ENCODE results near the gene FCGR3A. TPM values are rescaled to one million over a fixed set of nuclear protein-coding genes. Genes with fewer than 3 reads are reported as not detected.
"Not testable (repeated sequence)": the region's sequence is repeated elsewhere in the genome, so short reads cannot be mapped to it uniquely, and the experiment has no call there.

The FCGR3A gene
- polyA plus RNA-seq, 3 donors = 35.9 to 138 (median 131) TPM

- H3K4me3 Mint-ChIP-seq; H2AFZ ChIP-seq (ENCODE audit: insufficient read depth, low read depth, low read length, poor library complexity, severe bottlenecking); H4K20me1 ChIP-seq (ENCODE audit: insufficient read depth, low read length); H3K36me3 Mint-ChIP-seq; DNase-seq; H3K79me2 ChIP-seq (ENCODE audit: insufficient read depth, low read length); H3K27me3 Mint-ChIP-seq (ENCODE audit: low read depth in 3 of 3); H3K4me2 ChIP-seq (replicated peaks; ENCODE audit: extremely low read depth, low read length, poor library complexity, severe bottlenecking); H3K9me3 Mint-ChIP-seq; H3K4me3 ChIP-seq (replicated peaks in 1 of 3; ENCODE audit: low read depth in 2 of 3, low read length in 3 of 3); H3K36me3 ChIP-seq (replicated peaks in 1 of 2; ENCODE audit: control insufficient read depth in 1 of 2, insufficient read depth in 2 of 2, low read length in 2 of 2); intact Hi-C loops (cut with micrococcal nuclease); H3K9ac ChIP-seq (ENCODE audit: insufficient read depth, low read length, poor library complexity, severe bottlenecking); H3K9me3 ChIP-seq (replicated peaks in 1 of 2; ENCODE audit: control insufficient read depth in 1 of 2, insufficient read depth in 1 of 2, low read length in 2 of 2); H3K27me3 ChIP-seq (ENCODE audit: control insufficient read depth in 2 of 2, insufficient read depth in 2 of 2, low read length in 2 of 2): not testable (repeated sequence)
- Mint-ChIP-seq H3K27ac (peak overlapping the region; percentile 75 to 97 (median 90)), H3K4me1 (peaks cover 40% of the 10 kb centered on the region)
- Histone ChIP-seq H3K4me1 (ENCODE audit: control insufficient read depth in 1 of 2, insufficient read depth in 2 of 2, low read length in 2 of 2) (peaks cover 42 to 49% of the 10 kb centered on the region in 2 donors), H3K27ac (ENCODE audit: low read depth in 1 of 2, low read length in 2 of 2) (peak overlapping the region in 1 of 2 donors; percentile 85)
- WGBS (ENCODE audit: insufficient coverage) = no CpG with 5 or more reads among the region's 3 CpGs
Observed at GRCh38 chr1:161556143-161556542, 6.5 kb upstream of the FCGR3A start.

- H3K36me3 ChIP-seq (replicated peaks in 1 of 2; ENCODE audit: control insufficient read depth in 1 of 2, insufficient read depth in 2 of 2, low read length in 2 of 2); H3K36me3 Mint-ChIP-seq; H3K9me3 Mint-ChIP-seq; H2AFZ ChIP-seq (ENCODE audit: insufficient read depth, low read depth, low read length, poor library complexity, severe bottlenecking); H3K4me3 ChIP-seq (replicated peaks in 1 of 3; ENCODE audit: low read depth in 2 of 3, low read length in 3 of 3); H4K20me1 ChIP-seq (ENCODE audit: insufficient read depth, low read length); H3K27me3 Mint-ChIP-seq (ENCODE audit: low read depth in 3 of 3); H3K27me3 ChIP-seq (ENCODE audit: control insufficient read depth in 2 of 2, insufficient read depth in 2 of 2, low read length in 2 of 2); intact Hi-C loops (cut with micrococcal nuclease); H3K9me3 ChIP-seq (replicated peaks in 1 of 2; ENCODE audit: control insufficient read depth in 1 of 2, insufficient read depth in 1 of 2, low read length in 2 of 2); H3K4me2 ChIP-seq (replicated peaks; ENCODE audit: extremely low read depth, low read length, poor library complexity, severe bottlenecking); H3K79me2 ChIP-seq (ENCODE audit: insufficient read depth, low read length): not testable (repeated sequence)
- Mint-ChIP-seq H3K27ac (peak overlapping the region; percentile 86 to 97 (median 93)), H3K4me3 (peak overlapping the region in 1 of 2 donors; percentile 30), H3K4me1 (peaks cover 46% of the 10 kb centered on the region)
- no CpG with 5 or more reads among the region's 1 CpG for WGBS (ENCODE audit: insufficient coverage)
- DNase-seq = peak in 2 of 3 donors; percentile 36 to 48
- Histone ChIP-seq H3K4me1 (ENCODE audit: control insufficient read depth in 1 of 2, insufficient read depth in 2 of 2, low read length in 2 of 2) (peaks cover 36 to 50% of the 10 kb centered on the region in 2 donors), H3K27ac (ENCODE audit: low read depth in 1 of 2, low read length in 2 of 2) (peak overlapping the region; percentile 56 to 85), H3K9ac (ENCODE audit: insufficient read depth, low read length, poor library complexity, severe bottlenecking) (peak overlapping the region; percentile 36)
Observed at GRCh38 chr1:161554815-161555417, 5.3 kb upstream of the FCGR3A start.

DNA sequence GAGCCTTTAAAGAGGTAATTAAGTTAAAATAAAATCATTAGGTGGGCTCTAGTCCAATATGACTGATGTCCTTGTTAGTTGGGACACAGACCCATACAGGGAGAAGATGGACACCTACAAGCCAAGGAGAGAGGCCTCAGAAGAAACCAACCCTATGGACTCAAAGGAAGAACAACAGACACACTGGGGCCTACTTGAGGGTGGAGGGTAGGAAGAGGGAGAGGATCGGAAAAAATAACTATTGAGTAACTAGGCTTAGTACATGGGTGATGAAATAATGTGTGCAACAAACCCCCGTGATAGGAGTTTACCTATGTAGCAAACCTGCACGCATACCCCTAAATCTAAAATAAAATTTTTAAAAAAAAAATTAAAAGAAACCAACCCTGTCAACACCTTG is 4.7 kb upstream of the FCGR3A start:
- Histone ChIP-seq H3K27ac (ENCODE audit: low read depth in 1 of 2, low read length in 2 of 2) (peak overlapping the region; percentile 56 to 85), H3K4me3 (replicated peaks in 1 of 3; ENCODE audit: low read depth in 2 of 3, low read length in 3 of 3) (peak overlapping the region in 1 of 3 experiments; percentile 20), H3K9ac (ENCODE audit: insufficient read depth, low read length, poor library complexity, severe bottlenecking) (peak overlapping the region; percentile 36), H3K4me1 (ENCODE audit: control insufficient read depth in 1 of 2, insufficient read depth in 2 of 2, low read length in 2 of 2) (peaks cover 39 to 50% of the 10 kb centered on the region in 2 donors)
- H3K4me3 Mint-ChIP-seq; H3K27me3 Mint-ChIP-seq (ENCODE audit: low read depth in 3 of 3); H3K9me3 ChIP-seq (replicated peaks in 1 of 2; ENCODE audit: control insufficient read depth in 1 of 2, insufficient read depth in 1 of 2, low read length in 2 of 2); H3K4me2 ChIP-seq (replicated peaks; ENCODE audit: extremely low read depth, low read length, poor library complexity, severe bottlenecking); H2AFZ ChIP-seq (ENCODE audit: insufficient read depth, low read depth, low read length, poor library complexity, severe bottlenecking); H3K36me3 ChIP-seq (replicated peaks in 1 of 2; ENCODE audit: control insufficient read depth in 1 of 2, insufficient read depth in 2 of 2, low read length in 2 of 2); H3K27me3 ChIP-seq (ENCODE audit: control insufficient read depth in 2 of 2, insufficient read depth in 2 of 2, low read length in 2 of 2); H3K9me3 Mint-ChIP-seq; H3K79me2 ChIP-seq (ENCODE audit: insufficient read depth, low read length); H4K20me1 ChIP-seq (ENCODE audit: insufficient read depth, low read length); intact Hi-C loops (cut with micrococcal nuclease); H3K36me3 Mint-ChIP-seq: not testable (repeated sequence)
- Mint-ChIP-seq H3K27ac (peak overlapping the region; percentile 86 to 97 (median 95)), H3K4me1 (peaks cover 48% of the 10 kb centered on the region)
- no CpG with 5 or more reads among the region's 3 CpGs for WGBS (ENCODE audit: insufficient coverage)
- DNase-seq = peak in 2 of 3 donors; percentile 36 to 42

- DNase-seq; H3K4me3 Mint-ChIP-seq; H4K20me1 ChIP-seq (ENCODE audit: insufficient read depth, low read length); H3K27me3 Mint-ChIP-seq (ENCODE audit: low read depth in 3 of 3); intact Hi-C loops (cut with micrococcal nuclease); H3K9me3 Mint-ChIP-seq; H3K79me2 ChIP-seq (ENCODE audit: insufficient read depth, low read length); H3K36me3 Mint-ChIP-seq; H2AFZ ChIP-seq (ENCODE audit: insufficient read depth, low read depth, low read length, poor library complexity, severe bottlenecking); H3K9me3 ChIP-seq (replicated peaks in 1 of 2; ENCODE audit: control insufficient read depth in 1 of 2, insufficient read depth in 1 of 2, low read length in 2 of 2); H3K9ac ChIP-seq (ENCODE audit: insufficient read depth, low read length, poor library complexity, severe bottlenecking); H3K36me3 ChIP-seq (replicated peaks in 1 of 2; ENCODE audit: control insufficient read depth in 1 of 2, insufficient read depth in 2 of 2, low read length in 2 of 2); H3K4me2 ChIP-seq (replicated peaks; ENCODE audit: extremely low read depth, low read length, poor library complexity, severe bottlenecking); H3K27me3 ChIP-seq (ENCODE audit: control insufficient read depth in 2 of 2, insufficient read depth in 2 of 2, low read length in 2 of 2): not testable (repeated sequence)
- WGBS (ENCODE audit: insufficient coverage) = no CpG with 5 or more reads among the region's 2 CpGs
- peak overlapping the region in 1 of 3 experiments; percentile 20 for H3K4me3 ChIP-seq (replicated peaks in 1 of 3; ENCODE audit: low read depth in 2 of 3, low read length in 3 of 3)
- Mint-ChIP-seq H3K4me1 (peaks cover 52% of the 10 kb centered on the region), H3K27ac (peak overlapping the region; percentile 31 to 97 (median 93))
- H3K4me1 ChIP-seq (ENCODE audit: control insufficient read depth in 1 of 2, insufficient read depth in 2 of 2, low read length in 2 of 2) = peaks cover 44 to 55% of the 10 kb centered on the region in 2 donors
- H3K27ac ChIP-seq (ENCODE audit: low read depth in 1 of 2, low read length in 2 of 2) = peak overlapping the region in 1 of 2 donors; percentile 85
Observed at GRCh38 chr1:161553631-161554030, 4.0 kb upstream of the FCGR3A start.

Data from CD14-positive monocyte (primary cell).